Brain microvascular endothelial cell (primary cell): ENCODE results near the gene ACAP1.

Experiments
- DNase-seq: peaks from one replicate; pipeline ENCODE4 v3.0.0-alpha.2; 2020
- H3K27ac ChIP-seq: fragments of 250-450 bp; sonication (Bioruptor Pico); 2 replicates; pipeline ENCODE4 v1.5.1; 2020; ENCODE audit warnings: mild to moderate bottlenecking, moderate library complexity
- H3K27me3 ChIP-seq: fragments of 250-450 bp; sonication (Bioruptor Pico); replicated peaks from 2 replicates; pipeline ENCODE4 v1.5.1; 2020; ENCODE audit warnings: mild to moderate bottlenecking
- H3K36me3 ChIP-seq: fragments of 250-450 bp; sonication (Bioruptor Pico); replicated peaks from 2 replicates; pipeline ENCODE4 v1.5.1; 2020; ENCODE audit warnings: mild to moderate bottlenecking
- H3K4me3 ChIP-seq: 2 replicates; pipeline ENCODE4 v1.5.1; 2011; ENCODE audit warnings: low read depth, mild to moderate bottlenecking, control low read depth, low read length, moderate library complexity
- CTCF ChIP-seq: IDR thresholded peaks from 2 replicates; pipeline ENCODE4 v1.5.1; 2011; ENCODE audit warnings: low read depth, mild to moderate bottlenecking, moderate library complexity, low read length, control low read depth, inconsistent platforms; ENCODE audit errors: missing control alignments
- in situ Hi-C: cut with HindIII; loops from 2 replicates; pipeline ENCODE4 v1.10.0; 2017; ENCODE audit warnings: low sequenced_read_pairs, low pct_ligation_motif_present

The ACAP1 gene

GRCh38 chr17:7341842-7342241 is 5.5 kb downstream of the ACAP1 start:
- in situ Hi-C loops, result no loop called here
- Histone ChIP-seq H3K27me3 (no peaks in the 10 kb centered on the region), H3K27ac (no peak overlapping the region), H3K4me3 (no peak overlapping the region), H3K36me3 (no peaks in the 10 kb centered on the region)
- no peak for TF ChIP-seq CTCF
- no peak for DNase-seq

- Histone ChIP-seq H3K36me3 (no peaks in the 10 kb centered on the region), H3K27me3 (no peaks in the 10 kb centered on the region), H3K27ac (no peak overlapping the region), H3K4me3 (no peak overlapping the region)
- no peak for DNase-seq
- in situ Hi-C loops, result no loop called here
- no peak for TF ChIP-seq CTCF
Observed at GRCh38 chr17:7343250-7343649, 6.9 kb downstream of the ACAP1 start.

GRCh38 chr17:7346761-7347614 is 10.7 kb downstream of the ACAP1 start:
- no peaks in the 10 kb centered on the region for H3K36me3 ChIP-seq
- in situ Hi-C loops, result no loop called here
- no peak for TF ChIP-seq CTCF
- no peak overlapping the region for H3K4me3 ChIP-seq
- no peak for DNase-seq
- H3K27ac ChIP-seq, result no peak overlapping the region
- no peaks in the 10 kb centered on the region for H3K27me3 ChIP-seq

- no peaks in the 10 kb centered on the region for H3K36me3 ChIP-seq
- in situ Hi-C loops, result no loop called here
- no peaks in the 10 kb centered on the region for H3K27me3 ChIP-seq
- no peak overlapping the region for H3K4me3 ChIP-seq
- no peak overlapping the region for H3K27ac ChIP-seq
- DNase-seq, result no peak
- TF ChIP-seq CTCF, result no peak
Observed at GRCh38 chr17:7347630-7348477, 11.5 kb downstream of the ACAP1 start.

- DNase-seq, result no peak
- no peak for TF ChIP-seq CTCF
- H3K36me3 ChIP-seq, result no peaks in the 10 kb centered on the region
- H3K27ac ChIP-seq, result no peak overlapping the region
- H3K4me3 ChIP-seq, result no peak overlapping the region
- no peaks in the 10 kb centered on the region for H3K27me3 ChIP-seq
- in situ Hi-C loops, result no loop called here
Observed at GRCh38 chr17:7348478-7349242, 12.3 kb downstream of the ACAP1 start.
